ENCODE data around the gene MACROD1. TPM values are rescaled to one million over a fixed set of nuclear protein-coding genes. Genes with fewer than 3 reads are reported as not detected.

The MACROD1 gene
- total and polyA plus RNA-seq, 2 of the 13 experiments (the other 11 are each of a cell fraction or from before 2014, with no cell fraction given): 23.1 to 34.5 TPM

- TF ChIP-seq LRRFIP1 (CRISPR knock-in tag; conservative IDR thresholded peaks at IDR 0.05) (no peak), RNF2 (conservative IDR thresholded peaks at IDR 0.05; ENCODE audit: low read depth) (peak; percentile 98), TFAP4 (IDR thresholded peaks at IDR 0.05; ENCODE audit: borderline replicate concordance, low read depth) (0 out of 2 replicates have a peak, but pooled peaks have one; percentile 28), ZNF430 (CRISPR knock-in tag; IDR thresholded peaks at IDR 0.05) (peak; percentile 99), ZNF670 (CRISPR knock-in tag; IDR thresholded peaks at IDR 0.05; ENCODE audit: borderline replicate concordance) (peak; percentile 93; the same call in 1 of the 2 replicates), PITX1 (CRISPR knock-in tag; IDR thresholded peaks at IDR 0.05) (peak; percentile 72), NFIB (CRISPR knock-in tag; IDR thresholded peaks at IDR 0.05; ENCODE audit: borderline replicate concordance) (0 out of 2 replicates have a peak, but pooled peaks have one; percentile 79), HNRNPK (IDR thresholded peaks at IDR 0.05; ENCODE audit: low read depth, low read length, poor library complexity, severe bottlenecking) (no peak), SIX1 (CRISPR knock-in tag; IDR thresholded peaks at IDR 0.05; ENCODE audit: borderline replicate concordance) (peak; percentile 35; the same call in 1 of the 2 replicates), GATAD2A (CRISPR knock-in tag; IDR thresholded peaks at IDR 0.05) (no peak), BORCS8-MEF2B (CRISPR knock-in tag; IDR thresholded peaks at IDR 0.05) (peak; percentile 94), MTF2 (CRISPR knock-in tag; IDR thresholded peaks at IDR 0.05; ENCODE audit: borderline replicate concordance) (no peak), CBX2 (IDR thresholded peaks at IDR 0.05; ENCODE audit: low read depth, low read length) (no peak), CBX2 (CRISPR knock-in tag; IDR thresholded peaks at IDR 0.05; ENCODE audit: low read depth) (0 out of 2 replicates have a peak, but pooled peaks have one; percentile 50), HDAC1 (CRISPR knock-in tag; IDR thresholded peaks at IDR 0.05) (peak; percentile 95), ZNF616 (CRISPR knock-in tag; IDR thresholded peaks at IDR 0.05; ENCODE audit: low read depth) (peak; percentile 97), ZMAT3 (CRISPR knock-in tag; conservative IDR thresholded peaks at IDR 0.05) (peak; percentile 97), ZFP62 (CRISPR knock-in tag; IDR thresholded peaks at IDR 0.05) (no peak), RFXAP (CRISPR knock-in tag; IDR thresholded peaks at IDR 0.05; ENCODE audit: borderline replicate concordance) (0 out of 2 replicates have a peak, but pooled peaks have one; percentile 57), SNRNP70 (IDR thresholded peaks at IDR 0.05; ENCODE audit: low read depth, low read length) (no peak), STAT5B (CRISPR knock-in tag; IDR thresholded peaks at IDR 0.05) (peak; percentile 41; the same call in 1 of the 2 replicates), FOXP4 (CRISPR knock-in tag; IDR thresholded peaks at IDR 0.05) (peak; percentile 19; the same call in 1 of the 2 replicates), ZNF782 (CRISPR knock-in tag; IDR thresholded peaks at IDR 0.05; ENCODE audit: borderline replicate concordance) (peak; percentile 98), KMT2B (CRISPR knock-in tag; IDR thresholded peaks at IDR 0.05) (peak; percentile 84), JUN (CRISPR knock-in tag; IDR thresholded peaks at IDR 0.05) (0 out of 2 replicates have a peak, but pooled peaks have one; percentile 57)
These were observed 19.3 kb upstream of the MACROD1 start (continued) for GRCh38 chr11:64185175-64185692.

Measured in HepG2 (cell line).